GM21381 (cell line): ENCODE results near the gene AMIGO3.
"Not testable (repeated sequence)": the region's sequence is repeated elsewhere in the genome, so short reads cannot be mapped to it uniquely, and the experiment has no call there.

ENCODE experiments used
- ATAC-seq: cut with Tn5 transposase; IDR thresholded peaks from one replicate; pipeline ENCODE4 v1.9.1; 2021; ENCODE audit warnings: mild to moderate bottlenecking, moderate library complexity; ENCODE audit not compliant: unreplicated experiment

Gene AMIGO3

GRCh38 chr3:49689908-49690624 lies 29.4 kb downstream of the AMIGO3 start:
- ATAC-seq = peak; percentile 3

DNA sequence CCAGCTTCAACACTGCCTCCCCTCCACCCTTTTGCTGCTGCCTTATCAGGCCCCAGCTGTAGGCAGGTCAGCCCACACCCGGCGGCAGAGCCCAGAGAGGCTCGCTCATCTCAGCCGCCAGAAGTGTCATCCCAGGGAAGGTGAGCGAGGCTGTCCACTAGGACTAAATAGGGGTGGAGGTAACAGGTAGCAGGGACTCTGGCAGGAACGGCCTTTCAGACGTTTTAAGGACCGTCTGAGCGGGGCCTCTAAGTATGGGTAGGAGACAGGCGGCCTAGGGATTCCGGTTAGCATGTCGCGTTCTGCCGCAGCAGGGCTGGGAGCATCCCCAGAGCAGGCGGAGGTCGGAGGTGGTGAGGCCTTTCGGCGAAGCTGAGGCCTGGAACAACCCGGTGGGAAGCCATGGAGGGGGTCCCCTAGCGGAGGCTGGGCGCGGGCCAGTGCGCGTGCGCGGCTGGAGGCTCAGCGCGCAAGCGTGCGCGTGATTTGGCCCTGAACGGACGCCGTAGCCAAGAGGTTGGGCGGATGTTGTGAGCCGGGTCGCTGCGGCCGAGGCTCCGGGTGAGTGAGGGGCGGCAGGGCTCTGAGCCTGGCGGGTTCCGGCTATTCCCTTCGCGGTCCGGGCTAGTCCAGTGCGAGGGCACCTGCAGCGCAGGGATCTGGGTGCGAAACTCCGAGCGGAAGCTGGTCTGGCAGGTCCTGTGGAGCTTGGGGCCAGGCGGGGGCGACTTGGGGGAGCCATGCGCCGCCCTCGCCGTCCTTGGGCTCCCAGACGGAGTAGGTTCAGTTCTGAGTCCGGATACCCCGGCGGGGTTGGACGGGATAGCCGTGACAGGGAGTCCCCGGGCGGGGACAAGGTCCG lies 30.2 kb downstream of the AMIGO3 start, which contains the start of the genes MST1 and RNF123:
TSS of gene MST1 (minus strand) at position 429 of the 862 bp plus-strand sequence. CDS start 783 bp downstream, outside the sequence.
TSS of gene RNF123 (plus strand) at position 512 of the 862 bp plus-strand sequence. CDS start 1,609 bp downstream, outside the sequence.
- ATAC-seq = peak; percentile 64

DNA sequence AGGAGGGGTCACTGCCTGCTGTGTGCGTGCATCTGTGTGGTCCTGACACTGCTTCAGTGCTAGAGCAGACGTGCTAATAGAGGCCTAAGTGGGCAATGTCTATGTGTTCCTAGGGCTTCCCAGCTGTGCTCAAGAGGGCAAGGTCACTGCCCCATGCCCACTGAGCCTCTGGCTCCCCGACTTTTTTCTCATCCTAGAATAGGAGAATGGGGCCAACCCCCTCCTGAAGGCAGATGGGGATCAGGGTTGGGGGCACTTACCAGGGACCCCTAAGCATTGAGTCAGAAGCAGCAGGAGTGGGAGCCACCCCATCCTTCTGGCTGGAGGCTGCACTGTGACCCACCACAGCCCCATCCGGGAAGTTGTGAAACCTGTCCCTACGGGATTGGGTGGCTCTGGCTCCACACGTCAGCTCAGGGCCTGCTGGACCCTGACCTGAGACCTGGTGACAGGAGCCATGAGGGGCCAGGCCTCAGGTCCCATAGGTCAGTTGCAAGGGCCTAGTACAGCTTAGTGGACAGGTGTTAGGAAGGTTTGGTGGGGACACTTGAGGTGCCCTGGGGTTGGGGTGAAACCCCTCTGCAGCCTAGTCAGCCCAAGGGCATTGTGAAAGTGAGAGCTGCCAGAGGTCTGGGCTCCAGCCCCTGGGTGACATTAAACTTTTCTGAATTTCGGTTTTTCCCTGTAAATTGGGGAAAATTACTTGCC lies 31.0 kb downstream of the AMIGO3 start:
- ATAC-seq = peak; percentile 21

DNA sequence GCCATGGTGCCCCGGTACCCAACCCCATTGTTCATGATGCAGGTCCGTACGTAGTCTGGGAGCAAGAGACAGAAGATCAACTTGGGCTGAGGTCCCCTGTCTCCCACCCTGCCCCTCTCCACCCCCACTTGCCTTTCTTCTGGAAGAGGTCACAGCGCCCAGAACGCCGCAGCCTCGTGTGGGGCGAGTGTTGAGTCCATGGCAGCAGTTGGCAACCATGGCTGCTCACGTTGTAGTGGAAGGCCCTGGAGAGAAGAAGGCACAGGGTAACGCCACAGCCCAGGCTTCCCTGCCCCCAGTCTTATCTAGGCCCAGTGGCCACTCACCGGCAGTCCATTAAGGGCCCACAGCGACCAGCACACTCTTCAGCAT lies 32.1 kb downstream of the AMIGO3 start:
- not testable (repeated sequence) for ATAC-seq

GRCh38 chr3:49686769-49687423 lies 32.6 kb downstream of the AMIGO3 start:
- ATAC-seq = not testable (repeated sequence)

DNA sequence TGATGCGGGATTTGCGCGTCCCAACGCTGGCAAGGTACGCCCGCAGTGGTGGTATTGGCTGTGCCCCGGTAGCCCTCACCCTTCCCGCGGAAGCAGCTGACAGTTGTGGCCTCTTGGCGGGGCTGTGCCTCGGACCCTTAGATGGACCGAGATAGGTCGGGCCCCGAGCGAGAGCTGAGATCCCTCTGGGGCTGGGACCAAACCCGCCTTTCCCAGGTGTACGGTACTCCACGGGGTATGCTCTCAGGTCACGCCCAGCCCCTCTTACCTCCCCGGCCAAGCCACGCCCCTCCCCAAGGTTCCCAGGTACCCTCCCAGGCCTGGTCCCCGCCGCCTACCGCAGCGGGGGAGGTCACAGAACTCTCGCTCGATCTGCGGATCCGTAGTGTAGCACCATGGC lies 33.1 kb downstream of the AMIGO3 start:
- ATAC-seq = not testable (repeated sequence)

DNA sequence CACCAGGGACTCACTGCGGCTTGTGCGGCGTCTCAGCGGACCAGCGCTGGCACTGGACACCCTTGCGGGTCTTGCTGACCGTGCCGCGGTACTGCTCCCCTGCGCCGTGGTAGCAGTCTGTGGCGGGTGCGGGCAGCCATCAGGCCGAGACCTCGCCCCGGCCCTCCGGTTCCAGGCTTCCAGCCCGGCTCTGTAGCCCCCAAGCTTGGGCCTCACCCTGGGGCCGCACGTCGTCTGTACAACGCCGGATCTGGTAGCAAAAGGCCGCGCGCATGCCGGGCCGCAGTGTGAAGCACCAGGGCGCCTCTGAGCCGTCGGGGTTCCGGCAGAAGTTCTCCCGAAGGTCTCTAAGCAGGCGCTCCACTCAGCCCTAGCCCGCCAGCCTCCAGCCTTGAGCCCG lies 33.6 kb downstream of the AMIGO3 start:
- not testable (repeated sequence) for ATAC-seq

GRCh38 chr3:49685103-49685502 lies 34.4 kb downstream of the AMIGO3 start:
- ATAC-seq = not testable (repeated sequence)

- not testable (repeated sequence) for ATAC-seq
Measured at GRCh38 chr3:49684453-49684852, 35.0 kb downstream of the AMIGO3 start.

GRCh38 chr3:49683162-49683561 lies 36.3 kb downstream of the AMIGO3 start:
- ATAC-seq = no peak

GRCh38 chr3:49681543-49681942 lies 37.9 kb downstream of the AMIGO3 start:
- ATAC-seq = no peak

DNA sequence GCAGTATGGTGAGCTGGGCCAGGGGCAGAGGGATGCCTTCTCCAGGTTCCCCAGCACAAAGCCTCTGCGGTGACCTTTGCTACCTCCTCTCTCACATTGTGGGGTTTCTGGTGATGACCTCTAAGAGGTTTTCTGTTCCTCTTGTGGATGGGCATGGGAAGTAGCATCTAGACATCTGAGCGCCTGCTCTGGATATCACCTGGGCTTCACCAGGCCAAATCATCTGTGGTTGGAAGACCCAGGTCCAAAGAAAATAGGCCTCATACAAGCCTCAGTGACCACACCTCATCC lies 38.3 kb downstream of the AMIGO3 start:
- ATAC-seq = no peak

DNA sequence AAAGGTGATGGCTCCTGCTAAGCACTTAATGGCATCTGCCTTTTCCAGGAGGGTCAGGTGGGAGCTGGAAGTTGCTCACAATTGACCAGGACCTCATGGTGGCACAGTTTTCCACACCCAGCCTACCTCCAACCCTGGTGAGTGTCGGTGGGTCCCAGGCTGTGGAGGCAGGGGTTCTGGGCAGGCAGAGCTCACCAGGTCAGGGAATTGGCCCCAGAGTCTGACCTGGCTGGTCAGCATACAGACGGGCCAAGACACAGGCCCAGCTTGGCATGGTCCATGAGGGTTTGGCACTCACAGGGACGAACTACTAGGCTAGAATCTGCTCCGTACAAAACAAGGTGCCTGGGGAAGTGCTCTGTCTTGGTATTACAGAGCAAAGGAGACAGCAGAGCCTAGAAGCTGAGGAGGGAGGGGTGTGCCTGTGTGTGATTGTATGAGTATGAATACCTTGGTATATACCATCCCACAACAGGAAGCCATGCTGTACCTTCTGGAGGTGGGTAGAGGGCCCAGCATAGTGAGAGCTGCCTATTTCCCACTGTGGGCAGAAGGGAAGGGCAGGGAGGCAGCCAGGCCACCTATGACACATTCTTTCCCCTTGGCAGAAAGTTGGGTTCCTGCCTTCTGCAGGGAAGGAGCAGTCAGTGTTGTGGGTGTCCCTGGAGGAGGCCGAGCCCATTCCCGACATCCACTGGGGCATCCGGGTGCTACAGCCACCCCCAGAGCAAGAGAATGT lies 38.8 kb downstream of the AMIGO3 start:
- ATAC-seq = no peak

GRCh38 chr3:49675912-49676311 lies 43.6 kb downstream of the AMIGO3 start:
- ATAC-seq = no peak

GRCh38 chr3:49674497-49674983 lies 44.9 kb downstream of the AMIGO3 start:
- peak; percentile 22 for ATAC-seq

DNA sequence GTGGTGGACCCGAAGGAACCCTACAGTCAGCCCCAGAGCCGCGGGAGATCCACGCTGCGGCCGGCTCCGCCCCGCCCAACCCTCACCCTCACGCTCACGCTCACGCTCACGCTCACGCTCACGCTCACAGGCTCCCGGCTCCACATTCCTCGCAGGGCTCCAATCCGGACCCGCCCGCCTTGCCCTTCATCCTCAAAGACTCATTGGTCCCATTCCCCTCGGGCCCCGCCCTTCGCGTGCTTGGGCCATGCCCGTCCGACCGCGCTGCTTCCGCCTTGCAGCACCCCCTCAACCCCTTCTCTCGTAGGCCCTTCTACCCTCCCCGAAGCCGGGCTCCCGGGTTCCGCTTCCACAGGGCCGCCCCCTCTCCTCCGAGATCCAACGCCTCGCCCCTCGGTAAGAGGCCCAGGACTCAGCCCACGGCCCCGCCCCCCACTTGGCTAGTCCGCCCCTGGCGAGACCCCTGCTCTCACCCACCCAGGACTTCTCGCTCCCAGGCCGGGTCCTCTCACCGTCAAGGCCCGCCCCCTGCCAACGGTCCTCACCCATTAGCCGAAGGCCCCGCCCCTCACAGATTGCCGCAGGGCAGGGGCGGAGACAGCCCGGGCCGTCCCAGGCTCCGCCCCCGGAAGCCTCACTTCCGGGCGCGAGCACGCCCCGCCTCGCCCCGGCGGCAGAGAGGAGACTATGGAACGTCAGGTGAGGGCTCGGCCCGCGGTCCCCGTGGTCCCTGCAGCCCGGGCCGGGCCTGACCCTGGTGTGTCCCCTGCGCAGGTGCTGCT lies 45.6 kb downstream of the AMIGO3 start, which contains the start of gene APEH:
TSS of gene APEH (plus strand) at position 637 of the 782 bp plus-strand sequence. CDS start at position 688, 51 bp downstream.
- peak; percentile 73 for ATAC-seq

DNA sequence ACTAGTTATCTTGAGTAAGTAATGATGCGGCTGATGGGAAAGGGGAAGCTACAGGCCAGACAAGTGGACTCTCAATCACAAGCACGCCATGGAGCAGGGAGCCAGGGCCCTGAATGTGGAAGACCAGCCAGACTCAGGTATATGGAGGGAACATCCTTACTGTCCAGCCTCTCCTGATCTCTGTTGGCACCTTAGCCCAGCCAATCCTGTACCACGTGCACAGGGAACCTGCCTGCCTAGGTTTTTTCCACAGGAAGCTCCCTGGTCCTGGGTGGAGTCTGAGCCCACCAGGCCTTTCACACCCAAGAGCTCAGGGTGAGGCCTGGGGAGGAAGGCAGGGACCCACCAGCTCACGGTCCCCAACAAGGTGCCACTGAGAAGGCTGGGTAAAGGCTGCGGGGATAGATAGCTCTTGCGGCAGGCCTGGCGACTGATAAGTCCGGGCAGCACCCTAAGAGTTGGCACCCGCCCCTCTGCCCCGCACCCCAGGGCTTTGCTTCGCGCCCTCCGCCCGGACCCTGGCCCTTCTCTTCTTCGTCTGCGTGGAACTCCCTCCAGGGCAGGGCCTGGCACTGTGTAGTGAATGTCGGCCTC lies 46.3 kb downstream of the AMIGO3 start:
- ATAC-seq = no peak
